PC-9 (cell line): ENCODE data around the gene FUOM. TPM values are rescaled to one million over a fixed set of nuclear protein-coding genes. Genes with fewer than 3 reads are reported as not detected.

ENCODE experiments used
- BruUV-seq: library from RNA; stranded (reverse); fragments of 400-500 nt; replicated peaks from 2 replicates; lab custom pipeline; 2021; lab: Mats Ljungman, UMichigan
- CTCF ChIA-PET: fragments of 300-600 bp; sonication (Branson Sonifier 250); formaldehyde crosslinking; loops from one replicate; lab custom pipeline; 2022; ENCODE audit warnings: antibody characterized with exemption; lab: Charles Lee
- POLR2A ChIA-PET: fragments of 300-600 bp; sonication (Branson Sonifier 250); formaldehyde crosslinking; loops from one replicate; lab custom pipeline; 2022; ENCODE audit warnings: antibody characterized with exemption; ENCODE audit not compliant: unreplicated experiment; lab: Charles Lee
- DNase-seq, 2 experiments: peaks; one replicate each; pipeline versions ENCODE4 v3.0.0 to v3.0.0-alpha.2; 2015 to 2022; ENCODE audit warnings: mixed read lengths in 1 of 2
- H2AFZ ChIP-seq: fragments of 200-600 bp; sonication (generic); 2 replicates; pipeline ENCODE4 v1.8.1; 2017; ENCODE audit warnings: antibody characterized with exemption
- H3F3A ChIP-seq: fragments of 200-600 bp; sonication (generic); 2 replicates; pipeline ENCODE4 v1.8.1; 2017; ENCODE audit warnings: antibody characterized with exemption, mild to moderate bottlenecking, low read depth; ENCODE audit not compliant: insufficient read depth
- H3K27ac ChIP-seq: fragments of 200-600 bp; sonication (generic); 2 replicates; pipeline ENCODE4 v1.6.1; 2016; ENCODE audit warnings: mixed run types
- H3K27me3 ChIP-seq: fragments of 200-600 bp; sonication (generic); 2 replicates; pipeline ENCODE4 v1.6.1; 2016; ENCODE audit warnings: low read depth, mixed run types; ENCODE audit not compliant: insufficient read depth
- H3K36me3 ChIP-seq: fragments of 200-600 bp; sonication (generic); 2 replicates; pipeline ENCODE4 v1.6.1; 2016; ENCODE audit warnings: low read depth, mixed run types
- H3K4me1 ChIP-seq: fragments of 200-600 bp; sonication (generic); replicated peaks from 2 replicates; pipeline ENCODE4 v1.6.1; 2016; ENCODE audit warnings: mixed run types; ENCODE audit not compliant: insufficient read depth
- H3K4me2 ChIP-seq: fragments of 200-600 bp; sonication (generic); 2 replicates; pipeline ENCODE4 v1.6.1; 2017; ENCODE audit warnings: mixed run types
- H3K4me3 ChIP-seq: fragments of 200-600 bp; sonication (generic); 2 replicates; pipeline ENCODE4 v1.6.1; 2016; ENCODE audit warnings: mixed run types
- H3K79me2 ChIP-seq: fragments of 200-600 bp; sonication (generic); 2 replicates; pipeline ENCODE4 v1.6.1; 2017; ENCODE audit warnings: low read depth, mixed run types
- H3K9me2 ChIP-seq: fragments of 200-600 bp; sonication (generic); 2 replicates; pipeline ENCODE4 v1.8.1; 2017; ENCODE audit warnings: mild to moderate bottlenecking; ENCODE audit not compliant: insufficient read depth
- H3K9me3 ChIP-seq: fragments of 200-600 bp; sonication (generic); 2 replicates; pipeline ENCODE4 v1.8.1; 2016; ENCODE audit warnings: low read depth; ENCODE audit not compliant: insufficient read depth
- H4K20me1 ChIP-seq: fragments of 200-600 bp; sonication (generic); 2 replicates; pipeline ENCODE4 v1.8.1; 2017; ENCODE audit not compliant: insufficient read depth
- CTCF ChIP-seq: fragments of 200-600 bp; sonication (generic); conservative IDR thresholded peaks from 2 replicates; pipeline ENCODE4 v1.6.1; 2017; ENCODE audit warnings: mixed run types, antibody characterized with exemption, mild to moderate bottlenecking, moderate library complexity
- EZH2 ChIP-seq: fragments of 200-600 bp; sonication (generic); IDR thresholded peaks from 2 replicates; pipeline ENCODE4 v1.8.0; 2017; ENCODE audit warnings: antibody characterized with exemption, low read depth
- intact Hi-C: fragments of 100-400 bp; cut with micrococcal nuclease; formaldehyde crosslinking; loops from one replicate; pipeline ENCODE4 v1.10.0; 2022; ENCODE audit not compliant: unreplicated experiment
- total RNA-seq: library from RNA; stranded (reverse); gene quantifications from 2 replicates; pipeline ENCODE4 v1.2.3, GENCODE V29; 2021

FUOM gene
- total RNA-seq, 1 experiment from 2014 or later: 7.4 TPM

- Histone ChIP-seq H3K36me3 (no peaks in the 10 kb centered on the region), H3K27ac (no peak overlapping the region), H3K4me1 (peaks cover 11% of the 10 kb centered on the region), H3K4me3 (peak overlapping the region; percentile 50; the same call in 1 of the 2 replicates), H3F3A (no peaks in the 10 kb centered on the region), H2AFZ (no peak overlapping the region), H3K9me3 (no peaks in the 10 kb centered on the region), H4K20me1 (peaks cover 8% of the 10 kb centered on the region), H3K9me2 (no peaks in the 10 kb centered on the region), H3K4me2 (peak overlapping the region; percentile 77), H3K27me3 (no peaks in the 10 kb centered on the region), H3K79me2 (peaks cover 33% of the 10 kb centered on the region)
- BruUV-seq: TSS peak; percentile 43
- ChIA-PET POLR2A (no interaction called here), CTCF (interaction anchor here (0.6 kb wide), 1 partner anchor 471 kb away, joined by 3 read pairs; no protein-coding TSS in a partner anchor)
- TF ChIP-seq EZH2 (no peak), CTCF (no peak)
- intact Hi-C loops: loop anchor here (2.0 to 10.0 kb wide), 2 partner anchors 53 to 165 kb away; no protein-coding TSS in a partner anchor
- DNase-seq: no peak
Observed at GRCh38 chr10:133309720-133310398, 48.0 kb downstream of the FUOM start.

DNA sequence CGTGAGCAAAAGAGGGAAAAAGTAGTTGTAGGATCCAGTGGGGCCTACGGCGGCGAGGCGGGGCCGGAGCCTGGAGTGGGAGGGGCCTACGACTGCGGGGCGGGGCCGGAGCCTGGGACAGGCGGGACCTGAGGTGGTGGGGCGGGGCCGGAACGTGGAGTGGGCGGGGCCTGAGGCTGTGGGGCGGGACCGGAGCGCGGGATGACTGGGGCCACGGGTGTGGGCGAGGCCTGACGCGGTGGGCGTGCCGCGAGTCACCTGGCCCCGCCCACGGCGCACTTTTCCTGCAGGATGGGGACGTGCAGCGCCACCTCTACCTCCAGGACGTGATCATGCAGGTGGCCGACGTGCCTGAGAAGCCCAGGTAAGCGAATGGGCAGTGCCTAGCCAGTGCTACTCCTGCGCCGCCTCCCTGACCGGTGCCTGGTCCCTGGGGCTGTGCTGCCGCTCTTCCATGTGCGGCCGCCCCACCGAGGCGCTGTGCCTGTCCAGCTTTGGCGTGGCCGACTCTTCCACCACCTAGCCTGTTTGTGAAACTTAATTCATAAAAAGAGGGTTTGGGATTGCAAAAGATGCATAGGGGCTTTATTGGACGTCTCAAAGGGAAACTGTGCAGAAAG lies 48.6 kb downstream of the FUOM start:
- Histone ChIP-seq H3K9me2 (no peaks in the 10 kb centered on the region), H3F3A (no peaks in the 10 kb centered on the region), H3K27ac (peak overlapping the region; percentile 65), H3K4me1 (peaks cover 11% of the 10 kb centered on the region), H4K20me1 (peaks cover 11% of the 10 kb centered on the region), H3K36me3 (no peaks in the 10 kb centered on the region), H2AFZ (peak overlapping the region; percentile 80; the same call in 1 of the 2 replicates), H3K9me3 (no peaks in the 10 kb centered on the region), H3K4me3 (peak overlapping the region; percentile 88; the same call in 1 of the 2 replicates), H3K79me2 (peaks cover 36% of the 10 kb centered on the region), H3K4me2 (peak overlapping the region; percentile 81), H3K27me3 (no peaks in the 10 kb centered on the region)
- no TSS peak for BruUV-seq
- ChIA-PET CTCF (interaction anchor here (0.6 kb wide), 1 partner anchor 470 kb away, joined by 3 read pairs; no protein-coding TSS in a partner anchor), POLR2A (no interaction called here)
- peak; percentile 60 to 90 for DNase-seq
- intact Hi-C loops: loop anchor here (2.0 to 10.0 kb wide), 2 partner anchors 52 to 164 kb away; no protein-coding TSS in a partner anchor
- TF ChIP-seq EZH2 (no peak), CTCF (no peak)

DNA sequence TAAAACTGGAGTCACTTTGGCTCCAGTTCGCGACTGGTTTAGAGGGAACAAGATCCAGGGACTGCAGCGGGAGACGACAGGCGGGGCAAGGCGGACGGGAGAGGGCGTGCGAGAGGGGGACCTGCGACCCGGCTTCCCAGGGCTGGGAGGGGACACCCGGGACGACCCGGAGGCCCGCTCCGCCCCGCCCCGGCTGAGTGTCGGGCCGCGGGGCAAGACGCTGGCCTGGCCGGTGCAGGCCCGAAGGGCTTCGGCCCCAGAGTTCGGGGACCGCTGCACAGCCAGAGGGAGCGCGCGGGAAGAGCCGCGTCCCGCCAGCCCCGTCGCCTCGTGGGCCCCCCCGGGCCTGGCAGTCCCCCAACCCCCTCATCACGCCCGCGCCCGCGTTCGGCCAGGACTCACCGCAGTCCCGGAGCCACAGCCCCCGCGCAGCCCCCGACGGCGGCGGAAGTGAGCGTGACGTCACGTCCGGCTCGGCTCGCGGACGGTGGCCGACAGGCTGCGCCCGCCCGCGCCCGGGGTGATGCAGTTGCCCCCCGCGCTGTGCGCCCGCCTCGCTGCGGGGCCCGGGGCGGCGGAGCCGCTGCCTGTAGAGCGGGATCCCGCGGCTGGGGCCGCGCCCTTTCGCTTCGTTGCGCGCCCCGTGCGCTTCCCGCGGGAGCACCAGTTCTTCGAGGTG lies 49.3 kb downstream of the FUOM start, which contains the start of the genes TUBGCP2 and ZNF511:
Gene TUBGCP2 (minus strand): TSS at position 452 of the 679 bp plus-strand sequence. CDS start 5,931 bp downstream, outside the sequence.
Gene ZNF511 (plus strand): TSS at position 494 of the 679 bp plus-strand sequence. CDS start 30 bp downstream, at position 524.
- no peaks in the 10 kb centered on the region for H3F3A ChIP-seq
- peak within 1 kb of the TSS; percentile 80 for H2AFZ ChIP-seq
- H3K36me3 ChIP-seq: no peaks in the 10 kb centered on the region
- peaks cover 39% of the 10 kb centered on the region for H3K79me2 ChIP-seq
- no peaks in the 10 kb centered on the region for H3K9me2 ChIP-seq
- intact Hi-C loops: loop anchor here (2.0 to 10.0 kb wide), 2 partner anchors 52 to 164 kb away; no protein-coding TSS in a partner anchor
- ChIA-PET POLR2A (no interaction called here), CTCF (no interaction called here)
- no peaks in the 10 kb centered on the region for H3K27me3 ChIP-seq
- TF ChIP-seq CTCF: no peak
- TF ChIP-seq EZH2: no peak
- peak within 1 kb of the TSS; percentile 88 for H3K4me3 ChIP-seq
- H4K20me1 ChIP-seq: peaks cover 15% of the 10 kb centered on the region
- no peaks in the 10 kb centered on the region for H3K9me3 ChIP-seq
- DNase-seq: peak; percentile 44 to 80
- H3K4me1 ChIP-seq: peaks cover 11% of the 10 kb centered on the region
- BruUV-seq: TSS peak; percentile 39
- peak within 1 kb of the TSS; percentile 81 for H3K4me2 ChIP-seq
- H3K27ac ChIP-seq: peak within 1 kb of the TSS; percentile 65
